Heart left ventricle (tissue), 16 donors: Measurements from ENCODE around the gene ZNF488. TPM values are rescaled to one million over a fixed set of nuclear protein-coding genes. Genes with fewer than 3 reads are reported as not detected.
"Not testable (repeated sequence)": the region's sequence is repeated elsewhere in the genome, so short reads cannot be mapped to it uniquely, and the experiment has no call there.

Source experiments
- ATAC-seq, 4 donors: fragments of 200-7000 bp; cut with Tn5 transposase; one replicate each; pipeline ENCODE4 v1.9.1; 2020 to 2022; ENCODE audit warnings: moderate library complexity in 4 of 4, mild to moderate bottlenecking in 3 of 4, moderate number of reproducible peaks in 1 of 4
- DNase-seq, 5 donors: peaks; one replicate each; pipeline ENCODE4 v3.0.0-alpha.2; 2020
- H3K27ac ChIP-seq, 12 donors: fragments of 200-600 bp; sonication (generic) in 4 of 12; one replicate each; pipeline versions ENCODE4 v1.5.0 to v1.8.0; 2016 to 2022; ENCODE audit warnings: mild to moderate bottlenecking in 2 of 12
- H3K27me3 ChIP-seq, 9 donors: fragments of 200-600 bp; sonication (generic) in 2 of 9; one replicate each; pipeline versions ENCODE4 v1.5.1 to v1.8.0; 2016 to 2022; ENCODE audit warnings: mild to moderate bottlenecking in 3 of 9
- H3K36me3 ChIP-seq, 9 donors: fragments of 200-600 bp; sonication (generic) in 2 of 9; one replicate each; pipeline versions ENCODE4 v1.5.0 to v1.8.0; 2018 to 2022; ENCODE audit warnings: mild to moderate bottlenecking in 2 of 9
- H3K4me1 ChIP-seq, 12 donors: fragments of 200-600 bp; sonication (generic) in 4 of 12; one replicate each; pipeline versions ENCODE4 v1.5.0 to v1.8.0; 2016 to 2022; ENCODE audit warnings: mild to moderate bottlenecking in 3 of 12
- H3K4me3 ChIP-seq, 12 donors: fragments of 200-600 bp; sonication (generic) in 4 of 12; one replicate each; pipeline versions ENCODE4 v1.5.0 to v1.8.0; 2017 to 2022; ENCODE audit warnings: mild to moderate bottlenecking in 9 of 12, moderate library complexity in 4 of 12
- H3K9me3 ChIP-seq, 12 donors: fragments of 200-600 bp; sonication (generic) in 4 of 12; one replicate each; pipeline versions ENCODE4 v1.5.0 to v1.8.0; 2016 to 2022; ENCODE audit warnings: mild to moderate bottlenecking in 1 of 12
- POLR2A ChIP-seq, 2 donors: fragments of 450-650 bp; IDR thresholded peaks; one replicate each; pipeline ENCODE4 v1.6.1; 2017; ENCODE audit warnings: antibody characterized with exemption in 2 of 2, mild to moderate bottlenecking in 2 of 2, moderate library complexity in 2 of 2
- WGBS, 4 donors: extraction: QIAGEN DNeasy Blood & Tissue Kit in 2 of 4; methylation state at CpG; one replicate each; pipeline versions ENCODE4 v1.1.5 to v1.1.7; 2013 to 2018; 5-methylcytosine and 5-hydroxymethylcytosine counted together
- intact Hi-C, 10 donors: fragments of 100-400 bp; cut with DNase I; formaldehyde crosslinking; loops; one replicate each; pipeline versions ENCODE4 v1.11.1 to v1.14.2; 2022
- polyA plus RNA-seq, 2 donors: library from polyadenylated mRNA; stranded (reverse); fragments of 200-250 nt; gene quantifications; one replicate each; pipeline ENCODE4 v1.2.3, GENCODE V29; 2013
- total RNA-seq, 9 donors: library from RNA; depleted of rRNA in 2 of 9; stranded (reverse); fragments of >200 nt in 2 of 9; fragmentation: NEBNext Ultra II Directional in 3 of 9; extraction: Animal tissue kit (Norgen Biotek cat#: 25700) in 3 of 9; gene quantifications; one replicate each; pipeline versions ENCODE4 v1.1.0 to v1.2.4, GENCODE V29; 2016 to 2023
- TF ChIP-seq, protein P1 (sequence below), 12 donors: fragments of 200-600 bp; sonication (generic) in 4 of 12; IDR thresholded peaks; one replicate each; pipeline versions ENCODE4 v1.5.0 to v1.8.0; 2018 to 2022; ENCODE audit warnings: antibody characterized with exemption in 12 of 12, mild to moderate bottlenecking in 5 of 12
- donor health status: ischemic (EF 13 %, LVEDD 7.1; RV severe dilation, severe dysfunction).
- donor health status: healthy with polysubstance abuse.
- donor health status: DM: no; HTN: yes; CAD: no.
- donor health status: DM: no; HTN: no; CAD: no.
- donor health status: ischemic (EF 25% LVEDD 6.9; RV normal size, moderate dysfunction).
- donor health status: ischemic (EF 25% LVEDD 5.7; RV mildly dilated, moderate dysfunction).
- donor health status: healthy.
- donor health status: DM: yes; HTN: yes; CAD: no.
- donor health status: ischemic (EF 35%, LVEDD 5.7; RV mildly dilated, moderate dysfunction).
- donor health status: nonischemic (EF 11% LVEDD 7.7; RV severe dilation, severe dysfunction).
- donor health status: DM: yes; HTN: yes; CAD: no.
- donor health status: PGD.
- donor health status: ischemic (EF 29% LVEDD 5.4; RV normal size, mild dysfunction).
- donor health status: nonischemic (EF 23%, LVEDD 6.1; RV moderate dilation, normal function).

The ZNF488 gene
- total and polyA plus RNA-seq, 11 donors = 0.06 to 0.25 (median 0.08) TPM; not detected in 6

GRCh38 chr10:47397256-47397655 is 13.2 kb upstream of the ZNF488 start:
- Histone ChIP-seq H3K36me3 (no peaks in the 10 kb centered on the region), H3K27me3 (peaks cover 0 to 3% (median 0%) of the 10 kb centered on the region in 9 donors), H3K9me3 (no peaks in the 10 kb centered on the region), H3K4me3 (no peak overlapping the region), H3K4me1 (peaks cover 0 to 5% (median 0%) of the 10 kb centered on the region in 12 donors), H3K27ac (no peak overlapping the region)
- DNase-seq (no peak), ATAC-seq (no peak)
- 65 to 80% (median 72%) methylated on average over 6 of the region's 6 CpGs for WGBS, 4 donors
- intact Hi-C loops = no loop called here
- TF ChIP-seq, protein P1, sequence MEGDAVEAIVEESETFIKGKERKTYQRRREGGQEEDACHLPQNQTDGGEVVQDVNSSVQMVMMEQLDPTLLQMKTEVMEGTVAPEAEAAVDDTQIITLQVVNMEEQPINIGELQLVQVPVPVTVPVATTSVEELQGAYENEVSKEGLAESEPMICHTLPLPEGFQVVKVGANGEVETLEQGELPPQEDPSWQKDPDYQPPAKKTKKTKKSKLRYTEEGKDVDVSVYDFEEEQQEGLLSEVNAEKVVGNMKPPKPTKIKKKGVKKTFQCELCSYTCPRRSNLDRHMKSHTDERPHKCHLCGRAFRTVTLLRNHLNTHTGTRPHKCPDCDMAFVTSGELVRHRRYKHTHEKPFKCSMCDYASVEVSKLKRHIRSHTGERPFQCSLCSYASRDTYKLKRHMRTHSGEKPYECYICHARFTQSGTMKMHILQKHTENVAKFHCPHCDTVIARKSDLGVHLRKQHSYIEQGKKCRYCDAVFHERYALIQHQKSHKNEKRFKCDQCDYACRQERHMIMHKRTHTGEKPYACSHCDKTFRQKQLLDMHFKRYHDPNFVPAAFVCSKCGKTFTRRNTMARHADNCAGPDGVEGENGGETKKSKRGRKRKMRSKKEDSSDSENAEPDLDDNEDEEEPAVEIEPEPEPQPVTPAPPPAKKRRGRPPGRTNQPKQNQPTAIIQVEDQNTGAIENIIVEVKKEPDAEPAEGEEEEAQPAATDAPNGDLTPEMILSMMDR (IDR thresholded peaks at IDR 0.05) = no peak
- no peak for TF ChIP-seq POLR2A (IDR thresholded peaks at IDR 0.05)

- H3K27me3 ChIP-seq = peaks cover 0 to 3% (median 0%) of the 10 kb centered on the region in 9 donors
- H3K4me3 ChIP-seq = no peak overlapping the region
- H3K9me3 ChIP-seq = no peaks in the 10 kb centered on the region
- ATAC-seq = no peak
- no peaks in the 10 kb centered on the region for H3K36me3 ChIP-seq
- DNase-seq = no peak
- intact Hi-C loops = no loop called here
- H3K4me1 ChIP-seq = no peaks in the 10 kb centered on the region
- H3K27ac ChIP-seq = no peak overlapping the region
- TF ChIP-seq POLR2A (IDR thresholded peaks at IDR 0.05) = no peak
- TF ChIP-seq, protein P1 (IDR thresholded peaks at IDR 0.05) = no peak
These were observed 12.2 kb upstream of the ZNF488 start for GRCh38 chr10:47396311-47396717.

DNA sequence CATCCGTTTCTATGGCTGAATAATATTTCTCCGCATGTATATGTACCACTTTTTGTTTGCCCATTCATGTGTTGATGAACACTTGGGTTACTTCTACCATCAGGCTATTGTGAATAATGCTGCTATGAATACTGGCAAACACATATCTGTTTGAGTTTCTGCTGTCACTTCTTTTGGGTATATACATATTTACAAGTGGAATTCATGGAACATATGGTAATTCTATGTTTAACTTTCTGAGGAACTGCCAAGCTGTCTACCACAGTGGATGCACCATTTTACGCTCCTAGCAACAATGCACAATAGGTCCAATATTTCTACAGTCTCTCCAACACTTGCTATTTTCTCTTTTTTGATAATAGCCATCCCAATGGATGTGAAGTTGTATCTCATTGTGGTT is 5.5 kb upstream of the ZNF488 start:
- Histone ChIP-seq H3K36me3 (no peaks in the 10 kb centered on the region), H3K9me3 (no peaks in the 10 kb centered on the region), H3K27me3 (no peaks in the 10 kb centered on the region), H3K27ac (no peak overlapping the region), H3K4me3 (no peak overlapping the region), H3K4me1 (peaks cover 0 to 5% (median 0%) of the 10 kb centered on the region in 12 donors)
- ATAC-seq (no peak), DNase-seq (no peak)
- intact Hi-C loops = loop anchor here in 1 of 10 donors (10.0 kb wide), 1 partner anchor 1285 kb away; no protein-coding TSS in a partner anchor
- TF ChIP-seq, protein P1 (IDR thresholded peaks at IDR 0.05) = no peak
- TF ChIP-seq POLR2A (IDR thresholded peaks at IDR 0.05) = no peak
- 92 to 94% (median 93%) methylated on average over 3 of the region's 3 CpGs for WGBS, 4 donors

- no peak for DNase-seq
- WGBS, 4 donors = 76 to 84% (median 81%) methylated on average over 4 of the region's 4 CpGs
- TF ChIP-seq, protein P1 (IDR thresholded peaks at IDR 0.05) = no peak
- no peak for TF ChIP-seq POLR2A (IDR thresholded peaks at IDR 0.05)
- Histone ChIP-seq H3K27ac (no peak overlapping the region), H3K4me1 (peaks cover 0 to 11% (median 2%) of the 10 kb centered on the region in 12 donors), H3K9me3 (no peaks in the 10 kb centered on the region), H3K27me3 (no peaks in the 10 kb centered on the region), H3K4me3 (no peak overlapping the region), H3K36me3 (no peaks in the 10 kb centered on the region)
- ATAC-seq = no peak
- intact Hi-C loops = loop anchor here in 1 of 10 donors (10.0 kb wide), 1 partner anchor 1284 kb away; no protein-coding TSS in a partner anchor
These were observed 4.8 kb upstream of the ZNF488 start for GRCh38 chr10:47388879-47389278.

GRCh38 chr10:47386104-47386503 is 2.0 kb upstream of the ZNF488 start:
- not testable (repeated sequence) for H3K36me3 ChIP-seq, ATAC-seq, H3K27ac ChIP-seq, H3K27me3 ChIP-seq, DNase-seq, H3K4me3 ChIP-seq, H3K9me3 ChIP-seq
- intact Hi-C loops = loop anchor here in 1 of 10 donors (10.0 kb wide), 1 partner anchor 1281 kb away; no protein-coding TSS in a partner anchor
- WGBS, 4 donors = 92 to 97% (median 96%) methylated on average over 2 of the region's 2 CpGs; no CpG with 5 or more reads in 1 of the 4 donors
- peaks cover 0 to 14% (median 6%) of the 10 kb centered on the region in 12 donors for H3K4me1 ChIP-seq
